Upper lobe of left lung (tissue), 4 donors: ENCODE data around the gene GATB.

ENCODE experiments used
- POLR2A ChIP-seq, 4 donors: fragments of 450-650 bp; IDR thresholded peaks; one replicate each; pipeline ENCODE4 v1.5.1; 2016 to 2017; ENCODE audit warnings: antibody characterized with exemption in 4 of 4, mild to moderate bottlenecking in 2 of 4
- TF ChIP-seq, protein P1 (sequence below), 6 experiments: fragments of 450-650 bp in 4 of 6; fragments of 200-600 bp in 2 of 6; sonication (generic) in 2 of 6; IDR thresholded peaks; one replicate each; pipeline ENCODE4 v1.5.1; 2016 to 2019; ENCODE audit warnings: antibody characterized with exemption in 6 of 6

- TF ChIP-seq POLR2A (IDR thresholded peaks at IDR 0.05): no peak
- TF ChIP-seq, protein P1, sequence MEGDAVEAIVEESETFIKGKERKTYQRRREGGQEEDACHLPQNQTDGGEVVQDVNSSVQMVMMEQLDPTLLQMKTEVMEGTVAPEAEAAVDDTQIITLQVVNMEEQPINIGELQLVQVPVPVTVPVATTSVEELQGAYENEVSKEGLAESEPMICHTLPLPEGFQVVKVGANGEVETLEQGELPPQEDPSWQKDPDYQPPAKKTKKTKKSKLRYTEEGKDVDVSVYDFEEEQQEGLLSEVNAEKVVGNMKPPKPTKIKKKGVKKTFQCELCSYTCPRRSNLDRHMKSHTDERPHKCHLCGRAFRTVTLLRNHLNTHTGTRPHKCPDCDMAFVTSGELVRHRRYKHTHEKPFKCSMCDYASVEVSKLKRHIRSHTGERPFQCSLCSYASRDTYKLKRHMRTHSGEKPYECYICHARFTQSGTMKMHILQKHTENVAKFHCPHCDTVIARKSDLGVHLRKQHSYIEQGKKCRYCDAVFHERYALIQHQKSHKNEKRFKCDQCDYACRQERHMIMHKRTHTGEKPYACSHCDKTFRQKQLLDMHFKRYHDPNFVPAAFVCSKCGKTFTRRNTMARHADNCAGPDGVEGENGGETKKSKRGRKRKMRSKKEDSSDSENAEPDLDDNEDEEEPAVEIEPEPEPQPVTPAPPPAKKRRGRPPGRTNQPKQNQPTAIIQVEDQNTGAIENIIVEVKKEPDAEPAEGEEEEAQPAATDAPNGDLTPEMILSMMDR (IDR thresholded peaks at IDR 0.05): no peak
These were observed 51.7 kb downstream of the GATB start for GRCh38 chr4:151709071-151709470.
